GM12878 (cell line): ENCODE data around the gene B9D1. TPM values are rescaled to one million over a fixed set of nuclear protein-coding genes. Genes with fewer than 3 reads are reported as not detected.
A peak's percentile ranks its signal among the peaks of the same experiment; 100 is the strongest.

ENCODE experiments used
- BACH1 ChIP-seq: fragments of 450-650 bp; IDR thresholded peaks from 2 replicates; pipeline ENCODE4 v1.6.1; 2017; ENCODE audit warnings: mild to moderate bottlenecking, borderline replicate concordance
- CBX3 ChIP-seq: fragments of 200-600 bp; sonication (generic); IDR thresholded peaks from 2 replicates; pipeline ENCODE4 v1.6.1; 2016; ENCODE audit warnings: low read depth, borderline replicate concordance
- FOXM1 ChIP-seq: IDR thresholded peaks from 2 replicates; pipeline ENCODE4 v1.6.1; 2012; ENCODE audit warnings: low read depth, mild to moderate bottlenecking, inconsistent platforms, low read length, moderate library complexity
- GABPA ChIP-seq: IDR thresholded peaks from 2 replicates; pipeline ENCODE4 v1.6.1; 2014; ENCODE audit warnings: antibody characterized with exemption, low read depth, mild to moderate bottlenecking, inconsistent platforms
- IKZF2 ChIP-seq, 2 experiments: fragments of 450-650 bp; IDR thresholded peaks; 2 replicates each; pipeline ENCODE4 v1.6.1; 2017; ENCODE audit warnings: mild to moderate bottlenecking in 2 of 2, moderate library complexity in 2 of 2
- LARP7 ChIP-seq: fragments of 450-650 bp; IDR thresholded peaks from 2 replicates; pipeline ENCODE4 v1.6.1; 2017; ENCODE audit warnings: mild to moderate bottlenecking
- NBN ChIP-seq: fragments of 450-650 bp; IDR thresholded peaks from 2 replicates; pipeline ENCODE4 v1.6.1; 2016
- PAX5 ChIP-seq: IDR thresholded peaks from 2 replicates; pipeline ENCODE4 v1.6.1; 2011; ENCODE audit warnings: low read depth, low read length, borderline replicate concordance
- PBX3 ChIP-seq: IDR thresholded peaks from 2 replicates; pipeline ENCODE4 v1.6.1; 2011; ENCODE audit warnings: mild to moderate bottlenecking, low read depth, low read length, moderate library complexity; ENCODE audit not compliant: insufficient replicate concordance
- SRF ChIP-seq, 2 experiments: IDR thresholded peaks; 2 replicates each; pipeline ENCODE4 v1.6.1; 2011; ENCODE audit warnings: low read depth in 2 of 2, low read length in 2 of 2, mild to moderate bottlenecking in 1 of 2, moderate library complexity in 1 of 2
- YY1 ChIP-seq: IDR thresholded peaks from 2 replicates; pipeline ENCODE4 v1.6.1; 2011; ENCODE audit warnings: low read depth, mild to moderate bottlenecking, low read length
- polyA plus RNA-seq, 11 experiments: library from polyadenylated mRNA; depleted of rRNA in 4 of 11; unstranded in 6 of 11; stranded (reverse) in 5 of 11; fragments of >200 nt; fragmentation: Nextera tagmentation in 4 of 11; fragmentation: Illumina TruSeq in 1 of 11; extraction: Ambion mirVana in 4 of 11; extraction: Trizol in 1 of 11; gene quantifications; 1 replicate in 1 of 11; 2 replicates in 10 of 11; pipeline versions ENCODE4 v1.2.1 to v1.2.3, GENCODE V29; 2011 to 2016; ENCODE audit warnings: inconsistent platforms in 2 of 11, missing spikeins in 2 of 11, low read depth in 1 of 11
- total RNA-seq, 4 experiments: library from RNA; depleted of rRNA in 3 of 4; stranded (reverse); fragments of >200 nt in 3 of 4; fragmentation: Illumina TruSeq in 1 of 4; extraction: Trizol in 1 of 4; gene quantifications; 2 replicates each; pipeline versions ENCODE4 v1.2.1 to v1.2.3, GENCODE V29; 2013 to 2021
- TF ChIP-seq, protein P1 (sequence below): fragments of 450-650 bp; IDR thresholded peaks from 2 replicates; pipeline ENCODE4 v1.6.1; 2016; ENCODE audit warnings: mild to moderate bottlenecking
- TF ChIP-seq, protein P2 (sequence below): fragments of 450-650 bp; IDR thresholded peaks from 2 replicates; pipeline ENCODE4 v1.6.1; 2016; ENCODE audit warnings: mild to moderate bottlenecking

Gene B9D1
- total and polyA plus RNA-seq, 10 of the 15 experiments (the other 5 are each of a cell fraction or from before 2014, with no cell fraction given) = 5.9 to 18.3 (median 9.8) TPM

- TF ChIP-seq PBX3 (peak; percentile 33), NBN (no peak), YY1 (no peak), SRF (IDR thresholded peaks at IDR 0.05; ENCODE audit: low read depth in 2 of 2, low read length in 2 of 2) (no peak), LARP7 (no peak), IKZF2 (IDR thresholded peaks at IDR 0.05) (no peak), BACH1 (no peak), FOXM1 (no peak), CBX3 (no peak), PAX5 (no peak), GABPA (no peak)
- TF ChIP-seq, protein P1, sequence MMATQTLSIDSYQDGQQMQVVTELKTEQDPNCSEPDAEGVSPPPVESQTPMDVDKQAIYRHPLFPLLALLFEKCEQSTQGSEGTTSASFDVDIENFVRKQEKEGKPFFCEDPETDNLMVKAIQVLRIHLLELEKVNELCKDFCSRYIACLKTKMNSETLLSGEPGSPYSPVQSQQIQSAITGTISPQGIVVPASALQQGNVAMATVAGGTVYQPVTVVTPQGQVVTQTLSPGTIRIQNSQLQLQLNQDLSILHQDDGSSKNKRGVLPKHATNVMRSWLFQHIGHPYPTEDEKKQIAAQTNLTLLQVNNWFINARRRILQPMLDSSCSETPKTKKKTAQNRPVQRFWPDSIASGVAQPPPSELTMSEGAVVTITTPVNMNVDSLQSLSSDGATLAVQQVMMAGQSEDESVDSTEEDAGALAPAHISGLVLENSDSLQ = peak; percentile 83
- TF ChIP-seq, protein P2, sequence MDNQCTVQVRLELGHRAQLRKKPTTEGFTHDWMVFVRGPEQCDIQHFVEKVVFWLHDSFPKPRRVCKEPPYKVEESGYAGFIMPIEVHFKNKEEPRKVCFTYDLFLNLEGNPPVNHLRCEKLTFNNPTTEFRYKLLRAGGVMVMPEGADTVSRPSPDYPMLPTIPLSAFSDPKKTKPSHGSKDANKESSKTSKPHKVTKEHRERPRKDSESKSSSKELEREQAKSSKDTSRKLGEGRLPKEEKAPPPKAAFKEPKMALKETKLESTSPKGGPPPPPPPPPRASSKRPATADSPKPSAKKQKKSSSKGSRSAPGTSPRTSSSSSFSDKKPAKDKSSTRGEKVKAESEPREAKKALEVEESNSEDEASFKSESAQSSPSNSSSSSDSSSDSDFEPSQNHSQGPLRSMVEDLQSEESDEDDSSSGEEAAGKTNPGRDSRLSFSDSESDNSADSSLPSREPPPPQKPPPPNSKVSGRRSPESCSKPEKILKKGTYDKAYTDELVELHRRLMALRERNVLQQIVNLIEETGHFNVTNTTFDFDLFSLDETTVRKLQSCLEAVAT = 0 out of 2 replicates have a peak, but pooled peaks have one; percentile 43
Measured at GRCh38 chr17:19378416-19379360, 16.2 kb upstream of the B9D1 start, which contains the start of gene MAPK7 (continued).
